Measurements from ENCODE around the gene SEC23B.

DNA sequence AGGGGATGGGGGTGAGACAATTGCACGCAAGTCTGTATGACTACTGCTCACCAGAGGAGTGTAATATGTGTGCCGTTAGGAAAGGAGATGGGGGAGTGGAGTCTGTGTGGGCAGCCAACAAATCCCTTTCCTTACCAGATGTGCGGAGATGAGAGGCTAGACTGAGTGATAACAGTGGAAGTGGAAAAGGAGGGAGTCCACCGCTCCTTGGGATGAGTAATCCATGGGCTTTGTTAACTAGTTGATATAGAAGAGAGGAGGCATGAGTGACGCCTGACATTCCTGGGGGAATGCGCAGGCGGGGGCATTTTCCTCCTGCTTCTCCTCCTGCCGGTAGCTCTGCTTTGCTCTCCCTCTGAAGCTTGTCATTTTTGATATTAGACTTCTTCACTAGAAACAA is 46.0 kb downstream of the SEC23B start:
- TF ChIP-seq, protein P1, sequence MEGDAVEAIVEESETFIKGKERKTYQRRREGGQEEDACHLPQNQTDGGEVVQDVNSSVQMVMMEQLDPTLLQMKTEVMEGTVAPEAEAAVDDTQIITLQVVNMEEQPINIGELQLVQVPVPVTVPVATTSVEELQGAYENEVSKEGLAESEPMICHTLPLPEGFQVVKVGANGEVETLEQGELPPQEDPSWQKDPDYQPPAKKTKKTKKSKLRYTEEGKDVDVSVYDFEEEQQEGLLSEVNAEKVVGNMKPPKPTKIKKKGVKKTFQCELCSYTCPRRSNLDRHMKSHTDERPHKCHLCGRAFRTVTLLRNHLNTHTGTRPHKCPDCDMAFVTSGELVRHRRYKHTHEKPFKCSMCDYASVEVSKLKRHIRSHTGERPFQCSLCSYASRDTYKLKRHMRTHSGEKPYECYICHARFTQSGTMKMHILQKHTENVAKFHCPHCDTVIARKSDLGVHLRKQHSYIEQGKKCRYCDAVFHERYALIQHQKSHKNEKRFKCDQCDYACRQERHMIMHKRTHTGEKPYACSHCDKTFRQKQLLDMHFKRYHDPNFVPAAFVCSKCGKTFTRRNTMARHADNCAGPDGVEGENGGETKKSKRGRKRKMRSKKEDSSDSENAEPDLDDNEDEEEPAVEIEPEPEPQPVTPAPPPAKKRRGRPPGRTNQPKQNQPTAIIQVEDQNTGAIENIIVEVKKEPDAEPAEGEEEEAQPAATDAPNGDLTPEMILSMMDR (IDR thresholded peaks at IDR 0.05), result no peak
- TF ChIP-seq POLR2A (IDR thresholded peaks at IDR 0.05; ENCODE audit: low read depth), result no peak

Measured in esophagus muscularis mucosa (tissue), 3 donors.